ENCODE measurements around the gene CTSV. TPM values are rescaled to one million over a fixed set of nuclear protein-coding genes. Genes with fewer than 3 reads are reported as not detected.
"Not testable (repeated sequence)": the region's sequence is repeated elsewhere in the genome, so short reads cannot be mapped to it uniquely, and the experiment has no call there.

CTSV gene
- total RNA-seq, 1 experiment from 2014 or later: 82.2 TPM

- H3K27me3 Mint-ChIP-seq (ENCODE audit: low read depth): no peaks in the 10 kb centered on the region; the same call in 1 of the 2 replicates
Observed at GRCh38 chr9:97072285-97072776, 33.4 kb upstream of the CTSV start.

DNA sequence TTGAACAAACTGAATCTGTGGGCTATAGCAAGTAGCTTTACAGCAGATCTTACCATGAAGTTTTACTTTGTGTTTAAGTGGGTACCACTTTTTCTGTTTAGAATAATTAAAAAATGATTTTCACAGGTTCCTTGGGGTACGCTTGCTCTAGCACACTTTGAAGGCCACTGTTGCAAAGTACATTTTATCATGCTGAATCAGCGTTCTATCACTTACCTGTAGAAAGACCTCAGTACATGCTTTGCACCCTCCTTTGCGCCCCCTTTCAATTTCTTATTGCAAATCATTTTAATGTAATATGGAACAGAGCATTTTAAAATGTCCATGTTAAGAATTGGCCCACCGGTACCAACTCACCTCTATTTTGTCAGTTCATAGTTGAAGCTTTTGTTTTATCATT lies 31.4 kb upstream of the CTSV start:
- not testable (repeated sequence) for H3K27me3 ChIP-seq (ENCODE audit: insufficient read depth, low read length); H3K79me1 ChIP-seq (ENCODE audit: insufficient read depth, low read depth, low read length, poor library complexity, severe bottlenecking); H3K4me1 ChIP-seq (ENCODE audit: insufficient read depth, low read length); H3K14ac ChIP-seq (ENCODE audit: insufficient read depth, low read length); H3K56ac ChIP-seq (ENCODE audit: insufficient read length, low read depth, low read length); H3K4me2 ChIP-seq (ENCODE audit: insufficient read depth, insufficient read length, low read length); H2BK12ac ChIP-seq (ENCODE audit: insufficient read length, low read depth, low read length); DNase-seq; H3K9ac ChIP-seq (ENCODE audit: extremely low read depth, insufficient read length, low read length); H3K18ac ChIP-seq (ENCODE audit: insufficient read length, low read depth, low read length); H2BK120ac ChIP-seq (ENCODE audit: low read depth, low read length, poor library complexity, severe bottlenecking); H3K36me3 Mint-ChIP-seq (ENCODE audit: insufficient read depth in 1 of 3, low read depth in 3 of 3); H4K8ac ChIP-seq (replicated peaks; ENCODE audit: insufficient read length, low read depth, low read length); H3K4me3 Mint-ChIP-seq; H3K9me3 ChIP-seq (ENCODE audit: control insufficient read depth, low read depth, low read length); H3T11ph ChIP-seq (ENCODE audit: low read length); H2BK20ac ChIP-seq (ENCODE audit: low read depth, low read length, poor library complexity, severe bottlenecking); H3K23me2 ChIP-seq (ENCODE audit: insufficient read length, low read depth, low read length, poor library complexity, severe bottlenecking); H3K79me2 ChIP-seq (ENCODE audit: insufficient read depth, low read length); H2AK5ac ChIP-seq (ENCODE audit: insufficient read length, low read length); H3K23ac ChIP-seq (ENCODE audit: insufficient read length, low read depth, low read length); H4K5ac ChIP-seq (ENCODE audit: insufficient read length, low read depth, low read length); H3K27ac Mint-ChIP-seq; H2AFZ ChIP-seq (ENCODE audit: low read length); H2BK15ac ChIP-seq (ENCODE audit: low read depth, low read length); H3K9me3 Mint-ChIP-seq; H3K27me3 Mint-ChIP-seq (ENCODE audit: low read depth); H2BK5ac ChIP-seq (ENCODE audit: insufficient read length, low read length); H3K4ac ChIP-seq (ENCODE audit: low read depth, low read length); H4K20me1 ChIP-seq (ENCODE audit: control insufficient read depth, insufficient read depth, insufficient read length); H4K91ac ChIP-seq (ENCODE audit: insufficient read length, low read depth, low read length); H3K27ac ChIP-seq (ENCODE audit: insufficient read length, low read depth, low read length)
- WGBS (ENCODE audit: extremely low coverage, insufficient read length, low lambda C conversion rate): no CpG with 5 or more reads among the region's 4 CpGs
- peaks cover 24 to 34% of the 10 kb centered on the region in 2 experiments for H3K4me1 Mint-ChIP-seq

More at GRCh38 chr9:97072285-97072776, 33.4 kb upstream of the CTSV start:
- no peak overlapping the region for H3K27ac ChIP-seq (ENCODE audit: insufficient read length, low read depth, low read length)
- no peaks in the 10 kb centered on the region for H3K9me3 ChIP-seq (ENCODE audit: control insufficient read depth, low read depth, low read length)
- H3K18ac ChIP-seq (ENCODE audit: insufficient read length, low read depth, low read length): no peak overlapping the region
- Mint-ChIP-seq H3K27ac (peak overlapping the region in 2 of 3 experiments; percentile 0 to 42; a peak in 3 of 7 replicates), H3K4me3 (no peak overlapping the region), H3K36me3 (ENCODE audit: insufficient read depth in 1 of 3, low read depth in 3 of 3) (no peaks in the 10 kb centered on the region), H3K4me1 (peaks cover 30 to 43% of the 10 kb centered on the region in 2 experiments), H3K9me3 (no peaks in the 10 kb centered on the region)
- no peak overlapping the region for H3T11ph ChIP-seq (ENCODE audit: low read length)
- no peak overlapping the region for H3K4me2 ChIP-seq (ENCODE audit: insufficient read depth, insufficient read length, low read length)
- WGBS (ENCODE audit: extremely low coverage, insufficient read length, low lambda C conversion rate): no CpG with 5 or more reads among the region's 7 CpGs
- H3K23ac ChIP-seq (ENCODE audit: insufficient read length, low read depth, low read length): no peak overlapping the region
- H3K79me1 ChIP-seq (ENCODE audit: insufficient read depth, low read depth, low read length, poor library complexity, severe bottlenecking): no peaks in the 10 kb centered on the region
- H4K91ac ChIP-seq (ENCODE audit: insufficient read length, low read depth, low read length): no peak overlapping the region
- H3K79me2 ChIP-seq (ENCODE audit: insufficient read depth, low read length): no peaks in the 10 kb centered on the region
- no peak overlapping the region for H2BK120ac ChIP-seq (ENCODE audit: low read depth, low read length, poor library complexity, severe bottlenecking)
- no peak overlapping the region for H4K5ac ChIP-seq (ENCODE audit: insufficient read length, low read depth, low read length)
- TF ChIP-seq, protein P1, sequence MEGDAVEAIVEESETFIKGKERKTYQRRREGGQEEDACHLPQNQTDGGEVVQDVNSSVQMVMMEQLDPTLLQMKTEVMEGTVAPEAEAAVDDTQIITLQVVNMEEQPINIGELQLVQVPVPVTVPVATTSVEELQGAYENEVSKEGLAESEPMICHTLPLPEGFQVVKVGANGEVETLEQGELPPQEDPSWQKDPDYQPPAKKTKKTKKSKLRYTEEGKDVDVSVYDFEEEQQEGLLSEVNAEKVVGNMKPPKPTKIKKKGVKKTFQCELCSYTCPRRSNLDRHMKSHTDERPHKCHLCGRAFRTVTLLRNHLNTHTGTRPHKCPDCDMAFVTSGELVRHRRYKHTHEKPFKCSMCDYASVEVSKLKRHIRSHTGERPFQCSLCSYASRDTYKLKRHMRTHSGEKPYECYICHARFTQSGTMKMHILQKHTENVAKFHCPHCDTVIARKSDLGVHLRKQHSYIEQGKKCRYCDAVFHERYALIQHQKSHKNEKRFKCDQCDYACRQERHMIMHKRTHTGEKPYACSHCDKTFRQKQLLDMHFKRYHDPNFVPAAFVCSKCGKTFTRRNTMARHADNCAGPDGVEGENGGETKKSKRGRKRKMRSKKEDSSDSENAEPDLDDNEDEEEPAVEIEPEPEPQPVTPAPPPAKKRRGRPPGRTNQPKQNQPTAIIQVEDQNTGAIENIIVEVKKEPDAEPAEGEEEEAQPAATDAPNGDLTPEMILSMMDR (conservative IDR thresholded peaks at IDR 0.05): no peak
- H3K9ac ChIP-seq (ENCODE audit: extremely low read depth, insufficient read length, low read length): no peak overlapping the region
- no peak overlapping the region for H2AFZ ChIP-seq (ENCODE audit: low read length)
- H3K27me3 ChIP-seq (ENCODE audit: insufficient read depth, low read length): no peaks in the 10 kb centered on the region
- H3K23me2 ChIP-seq (ENCODE audit: insufficient read length, low read depth, low read length, poor library complexity, severe bottlenecking): no peaks in the 10 kb centered on the region
- H3K4me1 ChIP-seq (ENCODE audit: insufficient read depth, low read length): peaks cover 10% of the 10 kb centered on the region; the same call in 1 of the 2 replicates
- no peak overlapping the region for H2BK15ac ChIP-seq (ENCODE audit: low read depth, low read length)
- no peak overlapping the region for H2BK5ac ChIP-seq (ENCODE audit: insufficient read length, low read length)
- H2AK5ac ChIP-seq (ENCODE audit: insufficient read length, low read length): no peak overlapping the region
- no peak overlapping the region for H2BK20ac ChIP-seq (ENCODE audit: low read depth, low read length, poor library complexity, severe bottlenecking)
- H2BK12ac ChIP-seq (ENCODE audit: insufficient read length, low read depth, low read length): no peak overlapping the region
- no peak for DNase-seq
- H3K56ac ChIP-seq (ENCODE audit: insufficient read length, low read depth, low read length): no peak overlapping the region
- H3K4ac ChIP-seq (ENCODE audit: low read depth, low read length): no peak overlapping the region
- no peak overlapping the region for H3K14ac ChIP-seq (ENCODE audit: insufficient read depth, low read length)
- no peak overlapping the region for H4K8ac ChIP-seq (replicated peaks; ENCODE audit: insufficient read length, low read depth, low read length)
- H4K20me1 ChIP-seq (ENCODE audit: control insufficient read depth, insufficient read depth, insufficient read length): no peaks in the 10 kb centered on the region

Data from H9 (cell line).